Measurements from ENCODE around the gene SLC38A3. TPM values are rescaled to one million over a fixed set of nuclear protein-coding genes. Genes with fewer than 3 reads are reported as not detected.

SLC38A3 gene
- polyA plus RNA-seq, 2 donors, result 0.08 to 0.11 TPM

DNA sequence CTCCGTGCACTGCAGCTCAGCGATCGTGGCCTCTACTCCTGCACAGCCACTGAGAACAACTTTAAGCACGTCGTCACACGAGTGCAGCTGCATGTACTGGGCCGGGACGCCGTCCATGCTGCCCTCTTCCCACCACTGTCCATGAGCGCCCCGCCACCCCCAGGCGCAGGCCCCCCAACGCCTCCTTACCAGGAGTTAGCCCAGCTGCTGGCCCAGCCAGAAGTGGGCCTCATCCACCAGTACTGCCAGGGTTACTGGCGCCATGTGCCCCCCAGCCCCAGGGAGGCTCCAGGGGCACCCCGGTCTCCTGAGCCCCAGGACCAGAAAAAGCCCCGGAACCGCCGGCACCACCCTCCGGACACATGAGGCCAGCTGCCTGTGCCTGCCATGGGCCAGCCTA, 17.3 kb upstream of the SLC38A3 start:
- Histone ChIP-seq H3K4me1 (ENCODE audit: control insufficient read depth in 2 of 2, insufficient read depth in 2 of 2, low read length in 1 of 2) (peaks cover 2 to 24% of the 10 kb centered on the region in 2 donors), H3K4me3 (ENCODE audit: low read depth in 1 of 2, low read length in 2 of 2) (no peak overlapping the region)
- WGBS, 2 donors, result 90 to 94% methylated on average over 19 of the region's 19 CpGs

DNA sequence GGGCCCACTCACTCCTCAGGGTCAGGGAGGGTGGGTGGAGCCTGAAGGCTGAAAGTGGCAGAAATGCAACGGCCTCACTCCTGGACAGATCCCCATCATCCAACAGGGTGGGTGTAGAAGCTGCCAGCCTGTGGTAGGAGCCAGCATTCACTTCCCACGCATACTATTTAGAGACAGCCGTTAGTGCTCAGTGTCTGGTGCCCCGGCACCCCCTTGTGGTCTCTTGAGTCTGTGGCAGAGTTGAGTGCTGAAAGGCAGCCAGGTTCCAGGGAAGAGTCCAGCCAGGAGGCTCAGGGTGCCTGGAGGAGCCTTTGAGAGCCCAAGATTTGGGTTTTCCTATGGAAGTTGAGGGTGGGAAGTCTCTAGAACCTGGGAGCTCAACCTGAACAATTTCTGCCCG, 15.8 kb upstream of the SLC38A3 start:
- 7 to 15% methylated on average over 5 of the region's 5 CpGs for WGBS, 2 donors
- H3K4me3 ChIP-seq (ENCODE audit: low read depth in 1 of 2, low read length in 2 of 2), result no peak overlapping the region
- peaks cover 4 to 36% of the 10 kb centered on the region in 2 donors for H3K36me3 ChIP-seq (ENCODE audit: control insufficient read depth in 2 of 2, insufficient read depth in 2 of 2, low read length in 1 of 2)
- H3K27me3 ChIP-seq (ENCODE audit: control insufficient read depth in 1 of 2, insufficient read depth in 2 of 2, low read length in 2 of 2), result peaks cover 0 to 3% of the 10 kb centered on the region in 2 donors
- no peaks in the 10 kb centered on the region for H3K9me3 ChIP-seq (ENCODE audit: control insufficient read depth in 2 of 2, insufficient read depth in 1 of 2, low read depth in 1 of 2, low read length in 1 of 2)
- peak overlapping the region in 1 of 2 donors; percentile 20 for H3K27ac ChIP-seq (ENCODE audit: low read depth in 2 of 2, low read length in 1 of 2)
- H3K4me1 ChIP-seq (ENCODE audit: control insufficient read depth in 2 of 2, insufficient read depth in 2 of 2, low read length in 1 of 2), result peaks cover 2 to 20% of the 10 kb centered on the region in 2 donors

More for the DNA sequence above, 17.3 kb upstream of the SLC38A3 start:
- Histone ChIP-seq H3K36me3 (ENCODE audit: control insufficient read depth in 2 of 2, insufficient read depth in 2 of 2, low read length in 1 of 2) (peaks cover 4 to 50% of the 10 kb centered on the region in 2 donors), H3K9me3 (ENCODE audit: control insufficient read depth in 2 of 2, insufficient read depth in 1 of 2, low read depth in 1 of 2, low read length in 1 of 2) (no peaks in the 10 kb centered on the region), H3K27me3 (ENCODE audit: control insufficient read depth in 1 of 2, insufficient read depth in 2 of 2, low read length in 2 of 2) (no peaks in the 10 kb centered on the region), H3K27ac (ENCODE audit: low read depth in 2 of 2, low read length in 1 of 2) (no peak overlapping the region)

- no peak overlapping the region for H3K4me3 ChIP-seq (ENCODE audit: low read depth in 1 of 2, low read length in 2 of 2)
- H3K27me3 ChIP-seq (ENCODE audit: control insufficient read depth in 1 of 2, insufficient read depth in 2 of 2, low read length in 2 of 2), result peaks cover 0 to 3% of the 10 kb centered on the region in 2 donors
- H3K36me3 ChIP-seq (ENCODE audit: control insufficient read depth in 2 of 2, insufficient read depth in 2 of 2, low read length in 1 of 2), result peaks cover 4 to 29% of the 10 kb centered on the region in 2 donors
- WGBS, 2 donors, result 53 to 65% methylated on average over 7 of the region's 7 CpGs
- H3K4me1 ChIP-seq (ENCODE audit: control insufficient read depth in 2 of 2, insufficient read depth in 2 of 2, low read length in 1 of 2), result peaks cover 8 to 17% of the 10 kb centered on the region in 2 donors
- no peaks in the 10 kb centered on the region for H3K9me3 ChIP-seq (ENCODE audit: control insufficient read depth in 2 of 2, insufficient read depth in 1 of 2, low read depth in 1 of 2, low read length in 1 of 2)
- no peak overlapping the region for H3K27ac ChIP-seq (ENCODE audit: low read depth in 2 of 2, low read length in 1 of 2)
These were observed 15.1 kb upstream of the SLC38A3 start for GRCh38 chr3:50189989-50190388.

- H3K27ac ChIP-seq (ENCODE audit: low read depth in 2 of 2, low read length in 1 of 2), result no peak within 1 kb of the TSS
- H3K36me3 ChIP-seq (ENCODE audit: control insufficient read depth in 2 of 2, insufficient read depth in 2 of 2, low read length in 1 of 2), result peaks cover 0 to 19% of the 10 kb centered on the region in 2 donors
- no peak within 1 kb of the TSS for H3K4me3 ChIP-seq (ENCODE audit: low read depth in 1 of 2, low read length in 2 of 2)
- 64 to 66% methylated on average over 8 of the region's 8 CpGs for WGBS, 2 donors
- no peaks in the 10 kb centered on the region for H3K9me3 ChIP-seq (ENCODE audit: control insufficient read depth in 2 of 2, insufficient read depth in 1 of 2, low read depth in 1 of 2, low read length in 1 of 2)
- H3K27me3 ChIP-seq (ENCODE audit: control insufficient read depth in 1 of 2, insufficient read depth in 2 of 2, low read length in 2 of 2), result peaks cover 0 to 3% of the 10 kb centered on the region in 2 donors
- peaks cover 8 to 17% of the 10 kb centered on the region in 2 donors for H3K4me1 ChIP-seq (ENCODE audit: control insufficient read depth in 2 of 2, insufficient read depth in 2 of 2, low read length in 1 of 2)
These were observed 14.0 kb upstream of the SLC38A3 start, which contains the start of gene GNAT1 for GRCh38 chr3:50190936-50191660. Gene GNAT1 (plus strand): TSS chr3:50191610. CDS start chr3:50191726, 116 bp downstream.

DNA sequence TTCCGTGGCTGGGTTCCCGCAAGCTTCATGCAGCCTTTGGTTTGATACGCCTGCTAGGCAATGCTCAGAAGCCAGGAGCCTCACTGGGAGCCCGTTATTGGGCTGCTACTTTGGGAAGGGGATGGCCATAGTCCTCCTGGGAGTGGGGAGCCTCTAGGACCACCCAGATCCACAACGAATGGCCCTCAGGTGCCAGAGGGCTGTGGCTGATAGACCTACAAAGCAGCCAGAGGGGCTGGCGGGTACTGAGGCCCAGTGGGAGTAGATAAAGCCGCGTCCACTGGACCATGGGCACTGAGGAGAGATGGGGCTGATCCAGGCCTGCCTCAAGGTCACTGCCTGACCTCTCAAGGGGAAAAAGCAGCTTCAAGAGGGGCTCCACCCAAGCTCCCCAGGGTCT, 12.9 kb upstream of the SLC38A3 start:
- 75% methylated on average over 8 of the region's 8 CpGs for WGBS, 2 donors
- H3K4me3 ChIP-seq (ENCODE audit: low read depth in 1 of 2, low read length in 2 of 2), result no peak overlapping the region
- H3K4me1 ChIP-seq (ENCODE audit: control insufficient read depth in 2 of 2, insufficient read depth in 2 of 2, low read length in 1 of 2), result peaks cover 8 to 17% of the 10 kb centered on the region in 2 donors
- no peaks in the 10 kb centered on the region for H3K9me3 ChIP-seq (ENCODE audit: control insufficient read depth in 2 of 2, insufficient read depth in 1 of 2, low read depth in 1 of 2, low read length in 1 of 2)
- no peak overlapping the region for H3K27ac ChIP-seq (ENCODE audit: low read depth in 2 of 2, low read length in 1 of 2)
- H3K36me3 ChIP-seq (ENCODE audit: control insufficient read depth in 2 of 2, insufficient read depth in 2 of 2, low read length in 1 of 2), result peaks cover 0 to 10% of the 10 kb centered on the region in 2 donors
- H3K27me3 ChIP-seq (ENCODE audit: control insufficient read depth in 1 of 2, insufficient read depth in 2 of 2, low read length in 2 of 2), result peaks cover 0 to 3% of the 10 kb centered on the region in 2 donors

DNA sequence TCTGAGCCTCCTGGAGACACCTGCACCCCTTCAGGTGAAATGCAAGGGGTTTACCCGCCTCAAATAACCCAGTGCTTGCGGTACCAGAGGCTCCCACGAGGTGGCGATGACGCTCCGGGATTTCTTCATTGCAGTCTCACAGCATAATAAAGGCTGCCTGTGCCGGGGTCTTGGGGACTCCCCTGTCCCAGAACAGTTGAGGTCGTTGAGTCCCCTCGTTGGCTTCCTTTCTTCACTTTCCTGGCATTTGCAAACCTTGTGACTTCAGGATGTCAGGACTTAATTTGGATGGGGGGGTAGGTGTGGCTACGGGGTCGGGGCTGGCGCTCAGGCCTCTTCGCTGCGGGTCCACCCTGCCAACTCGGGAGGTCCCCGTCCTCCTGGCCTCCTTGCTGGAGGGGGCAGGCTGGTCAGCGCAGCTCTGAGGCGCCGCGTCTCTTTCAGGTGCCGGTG, 12.4 kb upstream of the SLC38A3 start:
- Histone ChIP-seq H3K27me3 (ENCODE audit: control insufficient read depth in 1 of 2, insufficient read depth in 2 of 2, low read length in 2 of 2) (peaks cover 0 to 3% of the 10 kb centered on the region in 2 donors), H3K4me3 (ENCODE audit: low read depth in 1 of 2, low read length in 2 of 2) (no peak overlapping the region), H3K9me3 (ENCODE audit: control insufficient read depth in 2 of 2, insufficient read depth in 1 of 2, low read depth in 1 of 2, low read length in 1 of 2) (no peaks in the 10 kb centered on the region), H3K36me3 (ENCODE audit: control insufficient read depth in 2 of 2, insufficient read depth in 2 of 2, low read length in 1 of 2) (peaks cover 0 to 7% of the 10 kb centered on the region in 2 donors), H3K27ac (ENCODE audit: low read depth in 2 of 2, low read length in 1 of 2) (no peak overlapping the region), H3K4me1 (ENCODE audit: control insufficient read depth in 2 of 2, insufficient read depth in 2 of 2, low read length in 1 of 2) (peaks cover 8 to 17% of the 10 kb centered on the region in 2 donors)
- 13 to 14% methylated on average over 21 of the region's 21 CpGs for WGBS, 2 donors

GRCh38 chr3:50193286-50193685, 11.8 kb upstream of the SLC38A3 start:
- no peak overlapping the region for H3K4me3 ChIP-seq (ENCODE audit: low read depth in 1 of 2, low read length in 2 of 2)
- no peak overlapping the region for H3K27ac ChIP-seq (ENCODE audit: low read depth in 2 of 2, low read length in 1 of 2)
- H3K4me1 ChIP-seq (ENCODE audit: control insufficient read depth in 2 of 2, insufficient read depth in 2 of 2, low read length in 1 of 2), result peaks cover 8 to 17% of the 10 kb centered on the region in 2 donors
- WGBS, 2 donors, result 42 to 45% methylated on average over 36 of the region's 36 CpGs
- H3K36me3 ChIP-seq (ENCODE audit: control insufficient read depth in 2 of 2, insufficient read depth in 2 of 2, low read length in 1 of 2), result peaks cover 0 to 5% of the 10 kb centered on the region in 2 donors
- peaks cover 0 to 3% of the 10 kb centered on the region in 2 donors for H3K27me3 ChIP-seq (ENCODE audit: control insufficient read depth in 1 of 2, insufficient read depth in 2 of 2, low read length in 2 of 2)
- no peaks in the 10 kb centered on the region for H3K9me3 ChIP-seq (ENCODE audit: control insufficient read depth in 2 of 2, insufficient read depth in 1 of 2, low read depth in 1 of 2, low read length in 1 of 2)

DNA sequence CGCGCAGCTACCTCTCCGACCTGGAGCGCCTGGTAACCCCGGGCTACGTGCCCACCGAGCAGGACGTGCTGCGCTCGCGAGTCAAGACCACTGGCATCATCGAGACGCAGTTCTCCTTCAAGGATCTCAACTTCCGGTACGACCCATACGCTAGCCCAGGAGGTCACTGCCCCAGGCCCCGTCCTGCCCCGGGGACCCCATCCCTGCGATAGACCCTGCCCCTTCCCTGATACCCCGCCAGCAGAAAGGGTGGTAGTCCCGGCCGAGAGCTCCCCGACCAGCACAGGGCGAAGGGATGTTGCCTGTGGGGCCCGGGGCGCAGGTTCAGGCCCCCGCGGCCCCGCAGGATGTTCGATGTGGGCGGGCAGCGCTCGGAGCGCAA, 11.3 kb upstream of the SLC38A3 start:
- Histone ChIP-seq H3K27ac (ENCODE audit: low read depth in 2 of 2, low read length in 1 of 2) (no peak overlapping the region), H3K36me3 (ENCODE audit: control insufficient read depth in 2 of 2, insufficient read depth in 2 of 2, low read length in 1 of 2) (peaks cover 0 to 3% of the 10 kb centered on the region in 2 donors), H3K4me3 (ENCODE audit: low read depth in 1 of 2, low read length in 2 of 2) (no peak overlapping the region), H3K27me3 (ENCODE audit: control insufficient read depth in 1 of 2, insufficient read depth in 2 of 2, low read length in 2 of 2) (peaks cover 0 to 3% of the 10 kb centered on the region in 2 donors), H3K4me1 (ENCODE audit: control insufficient read depth in 2 of 2, insufficient read depth in 2 of 2, low read length in 1 of 2) (peaks cover 8 to 17% of the 10 kb centered on the region in 2 donors), H3K9me3 (ENCODE audit: control insufficient read depth in 2 of 2, insufficient read depth in 1 of 2, low read depth in 1 of 2, low read length in 1 of 2) (no peaks in the 10 kb centered on the region)
- WGBS, 2 donors, result 27 to 32% methylated on average over 34 of the region's 34 CpGs

DNA sequence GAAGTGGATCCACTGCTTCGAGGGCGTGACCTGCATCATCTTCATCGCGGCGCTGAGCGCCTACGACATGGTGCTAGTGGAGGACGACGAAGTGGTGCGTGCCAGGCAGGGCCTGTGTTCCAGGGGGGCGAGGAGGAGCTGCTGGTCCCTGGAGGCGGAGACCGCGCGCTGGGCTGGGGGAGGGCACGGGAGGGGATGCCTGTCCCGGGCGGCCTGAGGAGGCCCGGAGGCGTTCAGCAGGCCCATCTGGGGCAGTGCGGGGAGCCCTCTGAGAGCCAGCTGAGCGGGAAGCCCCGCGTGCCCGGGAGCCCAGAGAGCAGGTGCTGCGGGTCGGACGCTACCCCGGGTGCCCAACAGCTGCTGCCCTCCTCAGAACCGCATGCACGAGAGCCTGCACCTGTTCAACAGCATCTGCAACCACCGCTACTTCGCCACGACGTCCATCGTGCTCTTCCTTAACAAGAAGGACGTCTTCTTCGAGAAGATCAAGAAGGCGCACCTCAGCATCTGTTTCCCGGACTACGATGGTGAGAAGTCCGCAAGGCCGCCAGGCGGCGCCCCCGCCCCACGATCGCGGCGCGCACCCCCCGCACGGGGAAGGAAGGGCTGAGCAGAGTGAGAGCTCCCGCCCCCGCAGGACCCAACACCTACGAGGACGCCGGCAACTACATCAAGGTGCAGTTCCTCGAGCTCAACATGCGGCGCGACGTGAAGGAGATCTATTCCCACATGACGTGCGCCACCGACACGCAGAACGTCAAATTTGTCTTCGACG, 10.8 kb upstream of the SLC38A3 start:
- H3K27me3 ChIP-seq (ENCODE audit: control insufficient read depth in 1 of 2, insufficient read depth in 2 of 2, low read length in 2 of 2), result peaks cover 0 to 3% of the 10 kb centered on the region in 2 donors
- H3K9me3 ChIP-seq (ENCODE audit: control insufficient read depth in 2 of 2, insufficient read depth in 1 of 2, low read depth in 1 of 2, low read length in 1 of 2), result no peaks in the 10 kb centered on the region
- no peak overlapping the region for H3K4me3 ChIP-seq (ENCODE audit: low read depth in 1 of 2, low read length in 2 of 2)
- peaks cover 0 to under 1% of the 10 kb centered on the region in 2 donors for H3K36me3 ChIP-seq (ENCODE audit: control insufficient read depth in 2 of 2, insufficient read depth in 2 of 2, low read length in 1 of 2)
- H3K27ac ChIP-seq (ENCODE audit: low read depth in 2 of 2, low read length in 1 of 2), result no peak overlapping the region
- H3K4me1 ChIP-seq (ENCODE audit: control insufficient read depth in 2 of 2, insufficient read depth in 2 of 2, low read length in 1 of 2), result peaks cover 8 to 17% of the 10 kb centered on the region in 2 donors
- WGBS, 2 donors, result 9 to 10% methylated on average over 63 to 70 of the region's 70 CpGs
